H9 (cell line): ENCODE results near the gene MUC2. TPM values are rescaled to one million over a fixed set of nuclear protein-coding genes. Genes with fewer than 3 reads are reported as not detected.

Source experiments
- DNase-seq: peaks from one replicate; pipeline ENCODE4 v3.0.0-alpha.2; 2017
- H2AFZ ChIP-seq: one replicate; pipeline ENCODE4 v1.6.1; 2013; ENCODE audit warnings: mild to moderate bottlenecking, low read length, control low read depth, moderate library complexity
- H2AK5ac ChIP-seq: 2 replicates; pipeline ENCODE4 v1.6.1; 2013; ENCODE audit warnings: low read length, control low read depth, mixed read lengths; ENCODE audit not compliant: insufficient read length
- H2BK120ac ChIP-seq: one replicate; pipeline ENCODE4 v1.6.1; 2013; ENCODE audit warnings: low read depth, mild to moderate bottlenecking, low read length, control low read depth, inconsistent platforms; ENCODE audit not compliant: poor library complexity, severe bottlenecking
- H2BK12ac ChIP-seq: 2 replicates; pipeline ENCODE4 v1.6.1; 2013; ENCODE audit warnings: low read length, control low read depth, mixed read lengths, low read depth; ENCODE audit not compliant: insufficient read length
- H2BK15ac ChIP-seq: 2 replicates; pipeline ENCODE4 v1.6.1; 2013; ENCODE audit warnings: low read depth, low read length, control low read depth
- H2BK20ac ChIP-seq: one replicate; pipeline ENCODE4 v1.6.1; 2013; ENCODE audit warnings: low read depth, mild to moderate bottlenecking, low read length, control low read depth, inconsistent platforms; ENCODE audit not compliant: poor library complexity, severe bottlenecking
- H2BK5ac ChIP-seq: 2 replicates; pipeline ENCODE4 v1.6.1; 2013; ENCODE audit warnings: low read length, control low read depth, mixed read lengths; ENCODE audit not compliant: insufficient read length
- H3K14ac ChIP-seq: 2 replicates; pipeline ENCODE4 v1.6.1; 2013; ENCODE audit warnings: low read length, control low read depth; ENCODE audit not compliant: insufficient read depth
- H3K18ac ChIP-seq: 2 replicates; pipeline ENCODE4 v1.6.1; 2013; ENCODE audit warnings: low read depth, mild to moderate bottlenecking, mixed read lengths, low read length, control low read depth; ENCODE audit not compliant: insufficient read length
- H3K23ac ChIP-seq: 2 replicates; pipeline ENCODE4 v1.6.1; 2013; ENCODE audit warnings: low read length, control low read depth, mixed read lengths, low read depth; ENCODE audit not compliant: insufficient read length
- H3K23me2 ChIP-seq: 2 replicates; pipeline ENCODE4 v1.6.1; 2013; ENCODE audit warnings: low read depth, mild to moderate bottlenecking, mixed read lengths, low read length, control low read depth; ENCODE audit not compliant: insufficient read length, poor library complexity, severe bottlenecking
- H3K27ac ChIP-seq: 2 replicates; pipeline ENCODE4 v1.5.1; 2013; ENCODE audit warnings: low read length, control low read depth, mixed read lengths, low read depth; ENCODE audit not compliant: insufficient read length
- H3K27me3 ChIP-seq: 2 replicates; pipeline ENCODE4 v1.6.1; 2013; ENCODE audit warnings: low read length, control low read depth, inconsistent platforms; ENCODE audit not compliant: insufficient read depth
- H3K4ac ChIP-seq: 2 replicates; pipeline ENCODE4 v1.6.1; 2013; ENCODE audit warnings: low read depth, mild to moderate bottlenecking, control low read depth, inconsistent platforms, low read length, moderate library complexity
- H3K4me1 ChIP-seq: 2 replicates; pipeline ENCODE4 v1.6.1; 2013; ENCODE audit warnings: low read length, control low read depth, inconsistent platforms; ENCODE audit not compliant: insufficient read depth
- H3K4me2 ChIP-seq: 2 replicates; pipeline ENCODE4 v1.6.1; 2013; ENCODE audit warnings: low read length, control low read depth, mixed read lengths; ENCODE audit not compliant: insufficient read length, insufficient read depth
- H3K56ac ChIP-seq: 2 replicates; pipeline ENCODE4 v1.6.1; 2013; ENCODE audit warnings: low read depth, mild to moderate bottlenecking, mixed read lengths, low read length, control low read depth; ENCODE audit not compliant: insufficient read length
- H3K79me1 ChIP-seq: 2 replicates; pipeline ENCODE4 v1.6.1; 2013; ENCODE audit warnings: low read depth, mild to moderate bottlenecking, moderate library complexity, low read length, control low read depth, inconsistent platforms; ENCODE audit not compliant: insufficient read depth, poor library complexity, severe bottlenecking
- H3K79me2 ChIP-seq: 2 replicates; pipeline ENCODE4 v1.6.1; 2013; ENCODE audit warnings: low read length, control low read depth, inconsistent platforms; ENCODE audit not compliant: insufficient read depth
- H3K9ac ChIP-seq: 2 replicates; pipeline ENCODE4 v1.6.1; 2013; ENCODE audit warnings: low read length, control low read depth, mixed read lengths; ENCODE audit not compliant: insufficient read length; ENCODE audit errors: extremely low read depth
- H3K9me3 ChIP-seq: one replicate; pipeline ENCODE4 v1.6.1; 2013; ENCODE audit warnings: low read depth, low read length, inconsistent platforms; ENCODE audit not compliant: control insufficient read depth
- H3T11ph ChIP-seq: one replicate; pipeline ENCODE4 v1.6.1; 2013; ENCODE audit warnings: mild to moderate bottlenecking, low read length, control low read depth, inconsistent platforms
- H4K20me1 ChIP-seq: one replicate; pipeline ENCODE4 v1.6.1; 2013; ENCODE audit not compliant: control insufficient read depth, insufficient read length, insufficient read depth
- H4K5ac ChIP-seq: 2 replicates; pipeline ENCODE4 v1.6.1; 2013; ENCODE audit warnings: low read depth, mild to moderate bottlenecking, mixed read lengths, low read length, control low read depth; ENCODE audit not compliant: insufficient read length
- H4K8ac ChIP-seq: replicated peaks from 2 replicates; pipeline ENCODE4 v1.6.1; 2013; ENCODE audit warnings: low read length, control low read depth, mixed read lengths, low read depth; ENCODE audit not compliant: insufficient read length
- H4K91ac ChIP-seq: 2 replicates; pipeline ENCODE4 v1.6.1; 2013; ENCODE audit warnings: low read depth, mild to moderate bottlenecking, moderate library complexity, mixed read lengths, low read length, control low read depth; ENCODE audit not compliant: insufficient read length
- H3K27ac Mint-ChIP-seq, 3 experiments: 2 replicates in 2 of 3; 3 replicates in 1 of 3; pipeline ENCODE4 v1.8.0; 2020 to 2021; ENCODE audit warnings: mixed read lengths in 3 of 3, mild to moderate bottlenecking in 1 of 3, moderate library complexity in 1 of 3
- H3K27me3 Mint-ChIP-seq: 2 replicates; pipeline ENCODE4 v1.8.0; 2021; ENCODE audit warnings: low read depth, mild to moderate bottlenecking, moderate library complexity, mixed read lengths
- H3K36me3 Mint-ChIP-seq, 3 experiments: 2 replicates in 2 of 3; 3 replicates in 1 of 3; pipeline ENCODE4 v1.8.0; 2020 to 2021; ENCODE audit warnings: low read depth in 3 of 3, mixed read lengths in 3 of 3; ENCODE audit not compliant: insufficient read depth in 1 of 3
- H3K4me1 Mint-ChIP-seq, 2 experiments: 2 replicates each; pipeline ENCODE4 v1.8.0; 2020; ENCODE audit warnings: mixed read lengths in 2 of 2
- H3K4me3 Mint-ChIP-seq, 2 experiments: 2 replicates in 1 of 2; 3 replicates in 1 of 2; pipeline ENCODE4 v1.8.0; 2020 to 2021; ENCODE audit warnings: mild to moderate bottlenecking in 2 of 2, mixed read lengths in 2 of 2, moderate library complexity in 1 of 2
- H3K9me3 Mint-ChIP-seq, 2 experiments: 2 replicates in 1 of 2; 3 replicates in 1 of 2; pipeline ENCODE4 v1.8.0; 2020; ENCODE audit warnings: mild to moderate bottlenecking in 2 of 2, mixed read lengths in 2 of 2, moderate library complexity in 1 of 2
- CTCF ChIP-seq: fragments of 200-600 bp; sonication (generic); conservative IDR thresholded peaks from 3 replicates; pipeline ENCODE4 v1.8.0; 2021; ENCODE audit warnings: antibody characterized with exemption, mild to moderate bottlenecking
- WGBS: extraction: QIAGEN DNeasy Blood & Tissue Kit; methylation state at CpG from one replicate; pipeline ENCODE4 v1.1.7; 2013; ENCODE audit warnings: missing lambda C conversion rate, low lambda C conversion rate, mixed read lengths; ENCODE audit not compliant: insufficient read length; ENCODE audit errors: extremely low coverage; 5-methylcytosine and 5-hydroxymethylcytosine counted together
- total RNA-seq: library from RNA; stranded (reverse); gene quantifications from 2 replicates; pipeline ENCODE4 v1.2.1, GENCODE V29; 2021

Gene MUC2
- total RNA-seq, 1 experiment from 2014 or later = not detected

DNA sequence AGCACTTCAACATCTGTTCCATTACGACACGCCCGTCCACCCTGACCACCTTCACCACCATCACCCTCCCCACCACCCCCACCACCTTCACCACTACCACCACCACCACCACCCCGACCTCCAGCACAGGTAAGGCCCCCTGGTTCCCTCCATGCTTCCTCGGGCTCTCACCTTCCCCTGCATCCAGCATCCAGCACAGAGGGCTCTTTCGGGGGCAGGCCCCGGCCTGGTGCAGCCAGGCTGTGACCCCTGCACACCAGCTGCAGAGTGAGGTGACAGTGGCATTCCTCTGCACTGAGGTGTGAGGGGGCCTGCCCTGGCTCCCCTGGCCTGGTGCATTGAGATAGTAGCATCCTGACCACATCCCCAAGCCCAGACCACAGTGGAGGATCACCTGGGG, 18.2 kb downstream of the MUC2 start:
- no peak overlapping the region for H4K8ac ChIP-seq
- H2AK5ac ChIP-seq = no peak overlapping the region
- no peak overlapping the region for H3K27ac Mint-ChIP-seq
- no peaks in the 10 kb centered on the region for H3K79me2 ChIP-seq
- H3K9ac ChIP-seq = no peak overlapping the region
- no peak overlapping the region for H3K14ac ChIP-seq
- no peak overlapping the region for H3K4me2 ChIP-seq
- no peaks in the 10 kb centered on the region for H3K23me2 ChIP-seq
- H3K4ac ChIP-seq = no peak overlapping the region
- no peak overlapping the region for H4K5ac ChIP-seq
- H3T11ph ChIP-seq = no peak overlapping the region
- H3K36me3 Mint-ChIP-seq = peaks cover 0 to 4% (median 0%) of the 10 kb centered on the region in 3 experiments; a peak in 1 of 7 replicates
- H4K20me1 ChIP-seq = peaks cover 7% of the 10 kb centered on the region
- H3K9me3 Mint-ChIP-seq = peaks cover 13 to 32% of the 10 kb centered on the region in 2 experiments; a peak in 4 of 5 replicates
- no CpG with 5 or more reads among the region's 7 CpGs for WGBS
- H2AFZ ChIP-seq = no peak overlapping the region
- H3K4me3 Mint-ChIP-seq = no peak overlapping the region
- no peak for DNase-seq
- H4K91ac ChIP-seq = no peak overlapping the region
- H3K27me3 ChIP-seq = no peaks in the 10 kb centered on the region
- no peak overlapping the region for H3K18ac ChIP-seq
- H2BK5ac ChIP-seq = no peak overlapping the region
- H3K23ac ChIP-seq = no peak overlapping the region
- H3K9me3 ChIP-seq = no peaks in the 10 kb centered on the region
- H2BK15ac ChIP-seq = no peak overlapping the region
- H3K27ac ChIP-seq = no peak overlapping the region
- no peaks in the 10 kb centered on the region for H3K4me1 Mint-ChIP-seq
- no peak overlapping the region for H2BK20ac ChIP-seq
- TF ChIP-seq CTCF = no peak
- no peak overlapping the region for H2BK120ac ChIP-seq
- H3K79me1 ChIP-seq = no peaks in the 10 kb centered on the region
- H2BK12ac ChIP-seq = no peak overlapping the region
- no peak overlapping the region for H3K56ac ChIP-seq
- no peaks in the 10 kb centered on the region; the same call in 1 of the 2 replicates for H3K27me3 Mint-ChIP-seq
- H3K4me1 ChIP-seq = peaks cover 2% of the 10 kb centered on the region; the same call in 1 of the 2 replicates
